Measurements from ENCODE around the gene RPL31. TPM values are rescaled to one million over a fixed set of nuclear protein-coding genes. Genes with fewer than 3 reads are reported as not detected.

RPL31 gene
- total RNA-seq, 2 donors from 2014 or later = 511 to 520 TPM

DNA sequence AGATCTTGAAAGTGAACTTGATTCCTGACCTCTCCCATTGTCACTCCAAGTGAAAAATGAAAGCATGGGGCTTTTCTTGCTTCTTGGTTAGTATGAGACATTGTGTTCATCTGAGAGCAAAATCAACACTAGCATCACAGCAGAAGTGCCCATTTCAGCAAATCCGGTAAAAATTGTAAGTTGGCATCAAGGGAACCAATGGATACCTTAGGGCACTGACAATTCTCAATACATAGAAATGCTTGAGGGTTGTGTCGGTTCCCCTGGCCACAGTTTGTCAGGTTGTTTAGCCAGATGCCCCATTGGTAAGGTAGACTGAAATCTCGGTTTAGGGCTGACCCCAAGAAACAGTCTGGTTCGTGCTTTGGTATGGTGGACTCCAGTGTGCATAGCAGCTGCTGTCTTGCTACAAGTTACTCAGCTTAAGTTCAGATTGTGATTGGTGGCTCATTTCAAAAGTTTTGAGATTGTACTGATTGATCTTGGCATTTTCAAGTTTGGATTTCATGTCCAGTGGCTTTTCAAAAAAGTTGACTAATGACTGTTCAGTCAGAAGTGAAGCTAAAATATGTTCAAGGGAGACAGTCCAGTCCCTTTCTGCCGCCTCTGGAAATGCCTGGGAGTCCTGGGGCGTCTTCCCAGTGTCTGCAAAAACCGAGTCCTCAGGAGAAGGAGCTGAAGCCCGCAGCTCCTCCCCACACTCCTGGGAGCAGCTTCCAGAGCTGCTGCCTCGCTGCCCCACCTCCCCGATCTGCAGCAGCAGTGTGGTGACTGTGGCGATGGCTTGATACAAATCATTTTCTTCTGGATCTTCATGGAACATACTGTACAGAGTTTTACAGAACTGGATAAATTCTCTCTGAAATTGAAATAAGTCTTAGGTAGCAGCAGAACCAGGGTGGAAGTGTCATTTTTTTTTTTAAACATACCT lies 5.6 kb downstream of the RPL31 start:
- Histone ChIP-seq H3K4me1 (ENCODE audit: control insufficient read depth in 1 of 2, low read depth in 2 of 2) (peaks cover 4 to 17% of the 10 kb centered on the region in 2 donors), H3K27ac (no peak overlapping the region), H3K36me3 (peaks cover 44% of the 10 kb centered on the region), H3K9me3 (no peaks in the 10 kb centered on the region), H3K27me3 (replicated peaks; ENCODE audit: insufficient read depth) (no peaks in the 10 kb centered on the region), H3K4me3 (no peak overlapping the region)
- DNase-seq (ENCODE audit: low spot score) = no peak
- TF ChIP-seq, protein P1, sequence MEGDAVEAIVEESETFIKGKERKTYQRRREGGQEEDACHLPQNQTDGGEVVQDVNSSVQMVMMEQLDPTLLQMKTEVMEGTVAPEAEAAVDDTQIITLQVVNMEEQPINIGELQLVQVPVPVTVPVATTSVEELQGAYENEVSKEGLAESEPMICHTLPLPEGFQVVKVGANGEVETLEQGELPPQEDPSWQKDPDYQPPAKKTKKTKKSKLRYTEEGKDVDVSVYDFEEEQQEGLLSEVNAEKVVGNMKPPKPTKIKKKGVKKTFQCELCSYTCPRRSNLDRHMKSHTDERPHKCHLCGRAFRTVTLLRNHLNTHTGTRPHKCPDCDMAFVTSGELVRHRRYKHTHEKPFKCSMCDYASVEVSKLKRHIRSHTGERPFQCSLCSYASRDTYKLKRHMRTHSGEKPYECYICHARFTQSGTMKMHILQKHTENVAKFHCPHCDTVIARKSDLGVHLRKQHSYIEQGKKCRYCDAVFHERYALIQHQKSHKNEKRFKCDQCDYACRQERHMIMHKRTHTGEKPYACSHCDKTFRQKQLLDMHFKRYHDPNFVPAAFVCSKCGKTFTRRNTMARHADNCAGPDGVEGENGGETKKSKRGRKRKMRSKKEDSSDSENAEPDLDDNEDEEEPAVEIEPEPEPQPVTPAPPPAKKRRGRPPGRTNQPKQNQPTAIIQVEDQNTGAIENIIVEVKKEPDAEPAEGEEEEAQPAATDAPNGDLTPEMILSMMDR (IDR thresholded peaks at IDR 0.05) = no peak
- no peak for ATAC-seq (ENCODE audit: insufficient number of reproducible peaks, low FRiP score, low read depth)

- Histone ChIP-seq H3K27me3 (replicated peaks; ENCODE audit: insufficient read depth) (no peaks in the 10 kb centered on the region), H3K4me3 (no peak overlapping the region), H3K4me1 (ENCODE audit: control insufficient read depth in 1 of 2, low read depth in 2 of 2) (no peaks in the 10 kb centered on the region), H3K9me3 (no peaks in the 10 kb centered on the region), H3K36me3 (peaks cover 27% of the 10 kb centered on the region), H3K27ac (no peak overlapping the region)
- ATAC-seq (ENCODE audit: insufficient number of reproducible peaks, low FRiP score, low read depth) = no peak
- TF ChIP-seq, protein P1 (IDR thresholded peaks at IDR 0.05) = no peak
- DNase-seq (ENCODE audit: low spot score) = no peak
These were observed 9.1 kb downstream of the RPL31 start for GRCh38 chr2:101011152-101011551.

- no peaks in the 10 kb centered on the region for H3K4me1 ChIP-seq (ENCODE audit: control insufficient read depth in 1 of 2, low read depth in 2 of 2)
- DNase-seq (ENCODE audit: low spot score) = no peak
- no peaks in the 10 kb centered on the region for H3K27me3 ChIP-seq (replicated peaks; ENCODE audit: insufficient read depth)
- peaks cover 18% of the 10 kb centered on the region for H3K36me3 ChIP-seq
- no peak for ATAC-seq (ENCODE audit: insufficient number of reproducible peaks, low FRiP score, low read depth)
- no peak overlapping the region for H3K4me3 ChIP-seq
- H3K9me3 ChIP-seq = no peaks in the 10 kb centered on the region
- TF ChIP-seq, protein P1 (IDR thresholded peaks at IDR 0.05) = no peak
- no peak overlapping the region for H3K27ac ChIP-seq
These were observed 10.1 kb downstream of the RPL31 start for GRCh38 chr2:101012054-101012705.

DNA sequence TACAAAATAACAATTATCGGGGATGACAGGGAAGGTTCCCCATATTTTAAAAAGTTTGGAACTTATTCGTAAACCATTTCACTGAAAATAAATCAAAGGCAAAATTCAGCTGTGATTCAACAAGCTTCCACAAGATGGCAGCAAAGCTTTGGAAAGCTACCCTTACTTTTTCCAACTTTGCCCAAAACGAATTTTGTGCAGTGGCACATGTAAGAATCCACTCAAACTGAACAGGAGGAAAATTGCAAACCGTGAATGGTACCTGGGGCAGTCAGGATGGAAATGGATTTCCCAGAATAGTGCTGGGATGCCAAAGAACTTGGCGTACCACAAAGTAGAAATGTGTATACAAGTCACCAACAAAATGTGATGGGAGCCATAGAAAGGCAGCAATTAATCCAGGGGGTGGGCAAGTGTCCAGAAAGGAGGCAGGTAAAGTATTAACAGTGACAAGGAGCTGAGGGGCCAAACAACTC lies 10.7 kb downstream of the RPL31 start:
- no peaks in the 10 kb centered on the region for H3K27me3 ChIP-seq (replicated peaks; ENCODE audit: insufficient read depth)
- no peak for ATAC-seq (ENCODE audit: insufficient number of reproducible peaks, low FRiP score, low read depth)
- TF ChIP-seq, protein P1 (IDR thresholded peaks at IDR 0.05) = peak; percentile 82
- no peak for DNase-seq (ENCODE audit: low spot score)
- no peaks in the 10 kb centered on the region for H3K4me1 ChIP-seq (ENCODE audit: control insufficient read depth in 1 of 2, low read depth in 2 of 2)
- no peak overlapping the region for H3K4me3 ChIP-seq
- H3K9me3 ChIP-seq = no peaks in the 10 kb centered on the region
- H3K36me3 ChIP-seq = peaks cover 13% of the 10 kb centered on the region
- no peak overlapping the region for H3K27ac ChIP-seq

- Histone ChIP-seq H3K9me3 (no peaks in the 10 kb centered on the region), H3K4me3 (no peak overlapping the region), H3K27me3 (replicated peaks; ENCODE audit: insufficient read depth) (no peaks in the 10 kb centered on the region), H3K27ac (no peak overlapping the region), H3K36me3 (peaks cover 10% of the 10 kb centered on the region), H3K4me1 (ENCODE audit: control insufficient read depth in 1 of 2, low read depth in 2 of 2) (no peaks in the 10 kb centered on the region)
- TF ChIP-seq, protein P1 (IDR thresholded peaks at IDR 0.05) = no peak
- ATAC-seq (ENCODE audit: insufficient number of reproducible peaks, low FRiP score, low read depth) (no peak), DNase-seq (ENCODE audit: low spot score) (no peak)
These were observed 12.3 kb downstream of the RPL31 start for GRCh38 chr2:101014264-101014857.
